Measurements from ENCODE around the gene FOXD3.

DNA sequence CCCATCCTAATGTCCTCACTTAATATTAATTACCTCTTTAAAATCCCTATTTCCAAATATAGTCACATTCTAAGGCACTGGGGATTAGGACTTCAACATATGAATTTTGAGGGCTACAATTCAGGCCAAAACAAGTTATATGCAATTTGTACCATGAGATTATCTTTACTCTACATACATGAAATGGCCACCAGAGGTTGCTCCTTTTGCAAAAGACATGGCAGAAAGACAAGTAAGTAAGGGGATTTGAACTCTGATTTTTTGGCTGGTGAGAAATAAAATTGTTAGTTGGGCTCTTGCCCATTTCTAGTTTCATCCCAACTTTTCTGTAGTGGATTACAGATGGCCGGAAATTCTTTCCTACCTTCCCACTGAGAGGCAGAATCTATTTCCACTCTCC lies 40.2 kb downstream of the FOXD3 start:
- no peak for TF ChIP-seq REST (IDR thresholded peaks at IDR 0.05; ENCODE audit: unreplicated experiment)
- TF ChIP-seq, protein P1, sequence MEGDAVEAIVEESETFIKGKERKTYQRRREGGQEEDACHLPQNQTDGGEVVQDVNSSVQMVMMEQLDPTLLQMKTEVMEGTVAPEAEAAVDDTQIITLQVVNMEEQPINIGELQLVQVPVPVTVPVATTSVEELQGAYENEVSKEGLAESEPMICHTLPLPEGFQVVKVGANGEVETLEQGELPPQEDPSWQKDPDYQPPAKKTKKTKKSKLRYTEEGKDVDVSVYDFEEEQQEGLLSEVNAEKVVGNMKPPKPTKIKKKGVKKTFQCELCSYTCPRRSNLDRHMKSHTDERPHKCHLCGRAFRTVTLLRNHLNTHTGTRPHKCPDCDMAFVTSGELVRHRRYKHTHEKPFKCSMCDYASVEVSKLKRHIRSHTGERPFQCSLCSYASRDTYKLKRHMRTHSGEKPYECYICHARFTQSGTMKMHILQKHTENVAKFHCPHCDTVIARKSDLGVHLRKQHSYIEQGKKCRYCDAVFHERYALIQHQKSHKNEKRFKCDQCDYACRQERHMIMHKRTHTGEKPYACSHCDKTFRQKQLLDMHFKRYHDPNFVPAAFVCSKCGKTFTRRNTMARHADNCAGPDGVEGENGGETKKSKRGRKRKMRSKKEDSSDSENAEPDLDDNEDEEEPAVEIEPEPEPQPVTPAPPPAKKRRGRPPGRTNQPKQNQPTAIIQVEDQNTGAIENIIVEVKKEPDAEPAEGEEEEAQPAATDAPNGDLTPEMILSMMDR (conservative IDR thresholded peaks at IDR 0.05; ENCODE audit: low read depth in 2 of 2): 0 out of 4 replicates have a peak, but pooled peaks of 1 of the 2 experiments have one; percentile 28
- no peak for TF ChIP-seq POLR2AphosphoS5 (IDR thresholded peaks at IDR 0.05; ENCODE audit: low read depth)
- TF ChIP-seq EZH2 (IDR thresholded peaks at IDR 0.05; ENCODE audit: low read depth, unreplicated experiment): no peak
- TF ChIP-seq ZNF114 (CRISPR knock-in tag; IDR thresholded peaks at IDR 0.05): no peak
- TF ChIP-seq CREB1 (CRISPR knock-in tag; IDR thresholded peaks at IDR 0.05; ENCODE audit: low read depth): no peak
- TF ChIP-seq JUNB (IDR thresholded peaks at IDR 0.05; ENCODE audit: unreplicated experiment): no peak
- TF ChIP-seq EZH2phosphoT487 (IDR thresholded peaks at IDR 0.05; ENCODE audit: unreplicated experiment): no peak
- TF ChIP-seq, protein P2, sequence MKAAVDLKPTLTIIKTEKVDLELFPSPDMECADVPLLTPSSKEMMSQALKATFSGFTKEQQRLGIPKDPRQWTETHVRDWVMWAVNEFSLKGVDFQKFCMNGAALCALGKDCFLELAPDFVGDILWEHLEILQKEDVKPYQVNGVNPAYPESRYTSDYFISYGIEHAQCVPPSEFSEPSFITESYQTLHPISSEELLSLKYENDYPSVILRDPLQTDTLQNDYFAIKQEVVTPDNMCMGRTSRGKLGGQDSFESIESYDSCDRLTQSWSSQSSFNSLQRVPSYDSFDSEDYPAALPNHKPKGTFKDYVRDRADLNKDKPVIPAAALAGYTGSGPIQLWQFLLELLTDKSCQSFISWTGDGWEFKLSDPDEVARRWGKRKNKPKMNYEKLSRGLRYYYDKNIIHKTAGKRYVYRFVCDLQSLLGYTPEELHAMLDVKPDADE (IDR thresholded peaks at IDR 0.05): no peak
